Activated naive CD8-positive, alpha-beta T cell treated with anti-CD3 and anti-CD28 coated beads, Interleukin-2, amount 50 U/mL, for 16 hours (primary cell): ENCODE results near the gene LRRC27.

Source experiments
- DNase-seq: peaks from one replicate; pipeline ENCODE4 v3.0.0-alpha.2; 2020; ENCODE audit warnings: low read depth, low spot score

Gene LRRC27

DNA sequence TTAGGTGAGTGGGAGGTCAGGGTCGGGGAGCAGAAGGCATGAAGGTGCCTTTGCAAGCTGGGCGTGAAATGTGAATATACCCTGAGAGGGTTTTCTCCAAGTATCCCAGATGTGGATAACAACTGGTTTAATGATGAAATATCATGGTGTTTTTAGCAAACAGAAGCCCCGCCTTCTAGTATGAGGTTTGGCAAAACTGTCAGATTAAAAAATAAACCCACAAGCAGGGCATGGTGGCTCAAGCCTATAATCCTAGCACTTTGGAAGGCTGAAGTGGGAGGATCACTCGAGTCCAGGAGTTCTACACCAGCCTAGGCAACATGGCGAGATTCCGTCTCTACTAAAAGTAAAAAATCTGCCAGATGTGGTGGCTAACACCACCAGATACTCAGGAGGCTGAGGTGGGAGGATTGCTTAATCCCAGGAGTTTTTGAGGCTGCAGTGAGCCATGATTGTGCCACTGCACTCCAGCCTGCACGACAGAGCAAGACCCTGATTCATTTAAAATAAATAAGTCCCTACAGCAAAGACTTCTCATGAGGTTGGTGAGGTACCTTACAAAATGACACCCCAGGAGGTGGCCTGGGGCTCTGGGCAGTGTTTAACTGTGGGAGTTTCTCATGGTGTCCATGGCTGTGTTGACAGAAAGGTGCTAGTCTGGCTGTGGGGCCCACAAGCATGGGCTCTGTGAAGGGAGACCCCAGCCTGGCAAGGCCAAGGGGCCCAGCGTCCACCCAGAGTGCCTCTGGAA is 58.4 kb downstream of the LRRC27 start:
- DNase-seq = no peak

- DNase-seq = no peak
Measured at GRCh38 chr10:132390921-132391675, 59.1 kb downstream of the LRRC27 start.

DNA sequence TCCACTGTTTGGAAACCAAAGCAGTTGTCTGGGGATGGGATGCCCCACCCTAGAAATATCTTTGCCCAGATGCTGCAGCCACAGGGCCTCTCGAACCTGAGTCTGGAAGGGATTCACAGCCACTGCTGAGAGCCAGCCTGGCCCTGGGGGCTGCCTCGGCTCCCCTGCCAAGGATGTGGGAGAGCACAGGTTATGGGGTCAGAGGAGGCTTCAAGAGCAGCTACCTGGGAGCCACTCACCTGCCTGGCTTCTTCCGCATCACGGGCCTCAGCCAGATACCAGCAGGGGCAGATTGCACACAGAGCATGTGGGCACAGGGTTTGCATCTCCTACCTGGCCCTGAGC is 59.7 kb downstream of the LRRC27 start:
- DNase-seq = no peak

- no peak for DNase-seq
Measured at GRCh38 chr10:132392184-132392800, 60.3 kb downstream of the LRRC27 start.

DNA sequence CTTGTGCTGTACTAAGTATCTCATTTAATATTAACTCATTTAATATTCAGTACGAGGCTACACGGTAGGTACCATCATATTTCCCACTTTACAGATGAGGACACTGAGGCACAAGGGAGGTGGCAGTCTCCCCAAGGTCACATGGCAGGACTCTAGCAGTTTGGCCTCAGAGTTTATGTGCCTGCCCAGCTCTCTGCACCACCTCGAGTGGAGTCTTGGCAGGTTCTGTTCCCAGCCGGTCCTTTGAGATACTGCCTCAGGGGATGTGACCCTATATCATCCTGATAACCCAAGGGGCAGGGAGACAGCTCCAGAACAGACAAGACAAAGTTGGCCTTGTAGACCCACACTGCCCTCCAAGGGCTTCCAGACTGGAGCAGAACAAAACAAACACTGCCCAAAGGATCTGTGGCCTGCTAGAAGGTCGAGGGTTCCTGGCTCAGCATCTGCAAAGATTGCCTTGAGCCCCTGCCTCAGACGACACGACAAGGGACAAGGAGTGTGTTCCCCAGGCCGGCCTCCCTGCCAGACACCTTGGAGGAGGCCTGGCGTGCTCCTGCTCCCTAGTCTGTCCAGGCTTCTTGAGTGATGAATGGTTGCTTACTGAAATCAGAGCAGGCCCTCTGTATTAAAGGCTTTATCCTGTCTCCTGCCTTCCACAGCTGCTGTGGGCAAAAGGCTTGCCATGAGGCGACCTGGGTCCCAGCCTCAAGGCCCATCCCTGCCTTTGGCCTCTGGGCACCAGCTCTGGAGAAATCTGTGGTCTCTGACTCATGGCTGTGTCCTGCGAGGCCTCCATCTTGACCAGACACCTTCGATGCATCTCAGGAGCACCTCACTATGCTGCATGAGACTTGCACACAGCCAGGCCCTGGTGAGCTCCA is 61.1 kb downstream of the LRRC27 start:
- DNase-seq = no peak

DNA sequence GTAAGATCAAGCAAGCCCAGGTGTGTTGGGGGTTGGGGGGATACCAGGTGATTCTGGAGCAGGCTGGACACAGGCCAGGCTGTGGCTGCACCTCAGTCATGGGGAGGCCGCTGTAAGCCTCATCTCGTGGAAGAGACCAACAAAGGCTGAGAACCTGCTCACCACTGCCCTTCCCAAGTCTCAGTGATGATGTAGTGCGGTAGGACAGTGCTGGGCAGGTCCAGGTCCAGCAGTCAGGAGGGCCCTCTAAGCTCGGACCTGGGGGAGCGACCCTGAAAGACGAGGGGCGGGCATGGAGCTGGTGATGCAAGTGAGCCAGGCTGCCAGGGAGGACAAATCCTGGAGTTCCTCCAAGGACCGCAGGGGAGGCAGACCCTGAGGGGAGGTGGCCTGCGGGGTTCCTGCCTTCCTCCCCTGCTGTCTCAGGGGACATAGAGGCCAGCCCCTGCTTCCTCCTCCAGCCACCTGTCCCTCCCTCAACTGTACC is 61.7 kb downstream of the LRRC27 start:
- DNase-seq = no peak

DNA sequence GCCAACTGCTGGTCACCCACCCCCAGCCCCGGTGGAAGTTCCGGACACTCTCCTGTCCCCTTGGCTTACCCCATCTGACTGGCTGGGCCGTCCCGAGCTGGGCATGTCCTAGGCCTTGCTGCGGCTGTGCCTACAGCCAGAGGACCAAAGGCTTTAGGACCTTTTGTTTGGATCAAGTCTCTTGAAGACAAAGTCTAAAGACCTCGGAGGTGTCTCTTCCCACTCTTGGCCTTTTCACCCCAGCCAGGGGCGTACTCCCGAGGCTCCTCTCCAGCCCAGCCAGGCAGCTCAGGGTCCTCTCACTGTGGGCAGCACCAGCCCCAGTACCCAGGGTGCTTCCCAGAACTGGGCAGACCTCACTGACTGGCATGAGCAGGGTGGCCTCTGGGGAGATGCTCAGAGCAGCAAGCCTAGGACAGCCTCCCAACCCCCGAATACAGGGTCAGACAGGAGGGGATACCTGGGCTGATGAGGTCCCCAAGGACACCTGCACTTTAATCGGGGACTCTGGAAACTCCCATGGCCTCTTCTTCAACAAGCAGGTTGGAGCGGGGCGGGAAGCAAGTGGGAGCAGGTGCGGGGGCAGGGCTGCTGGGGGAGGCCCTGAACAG is 62.3 kb downstream of the LRRC27 start:
- no peak for DNase-seq

DNA sequence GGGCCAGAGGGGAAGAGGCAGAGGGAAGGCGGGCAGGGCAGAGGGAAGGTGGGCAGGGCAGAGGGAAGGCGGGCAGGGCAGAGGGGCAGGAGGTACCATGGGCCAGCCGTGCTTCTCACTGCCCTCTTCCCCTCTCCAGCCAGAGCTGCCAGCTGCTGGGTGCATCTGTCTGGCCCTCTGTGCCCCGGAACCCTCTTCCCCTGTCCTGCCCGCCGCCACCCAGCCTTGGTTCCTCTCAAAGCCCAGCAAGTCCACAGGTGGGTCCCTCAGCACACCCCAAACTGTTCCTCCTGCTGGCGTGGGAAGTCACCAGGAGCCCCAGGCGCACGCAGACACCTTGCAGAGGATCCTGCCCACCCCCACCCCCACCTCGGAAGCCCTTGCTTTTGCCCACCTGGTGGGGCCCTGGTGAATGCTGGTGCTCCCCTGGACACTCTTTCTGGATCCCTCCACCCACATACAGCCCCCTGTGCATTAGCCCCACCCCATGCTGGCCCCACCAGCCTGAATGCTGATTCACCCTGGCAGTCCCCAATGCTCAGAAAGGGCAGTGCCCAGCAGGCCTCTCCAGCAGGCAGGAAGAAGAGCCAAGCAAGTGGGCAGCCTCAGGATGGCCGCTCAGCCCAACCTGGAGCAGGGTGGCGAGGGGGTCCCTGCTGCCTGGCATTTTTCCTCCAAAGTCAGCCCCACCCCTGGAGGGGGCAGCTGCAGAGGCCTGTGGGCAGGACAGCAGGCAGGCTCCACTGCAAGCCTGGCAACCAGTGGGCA is 63.1 kb downstream of the LRRC27 start:
- DNase-seq = no peak

GRCh38 chr10:132395704-132396493 is 63.9 kb downstream of the LRRC27 start:
- DNase-seq = no peak

DNA sequence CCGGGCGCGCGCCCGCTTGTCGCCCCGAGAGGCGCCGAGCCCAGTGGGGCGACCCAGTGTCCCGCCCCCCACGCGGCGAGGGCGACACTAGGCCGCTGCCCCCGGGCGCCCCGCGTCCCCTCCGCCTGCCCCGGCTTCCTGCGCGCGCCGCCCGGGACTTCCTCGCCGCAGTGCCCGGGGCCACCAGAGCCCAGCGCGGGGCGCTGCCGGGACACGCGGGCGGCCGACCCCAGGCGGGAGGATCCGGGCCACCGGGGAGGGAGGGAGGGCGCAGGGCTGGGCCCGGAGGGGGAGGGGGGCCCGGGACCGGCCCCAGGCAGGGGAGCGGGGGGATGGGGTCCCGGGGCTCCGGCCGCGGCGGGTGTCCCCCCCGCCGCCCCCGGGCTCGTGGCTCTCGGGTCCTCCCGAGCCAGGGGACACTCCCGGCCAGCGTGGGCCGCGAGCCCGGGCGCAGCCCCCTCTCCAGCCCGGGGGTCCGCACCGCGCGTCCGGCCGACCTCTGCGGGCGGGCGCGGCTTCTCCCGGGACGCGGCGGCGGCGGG is 64.6 kb downstream of the LRRC27 start:
- DNase-seq = no peak

- DNase-seq = peak; percentile 25
Measured at GRCh38 chr10:132397036-132397541, 65.1 kb downstream of the LRRC27 start, which contains the start of gene PWWP2B. PWWP2B (plus strand) TSS chr10:132397200; CDS start chr10:132397227, 27 bp downstream.

GRCh38 chr10:132397671-132398565 is 65.9 kb downstream of the LRRC27 start:
- DNase-seq = no peak

GRCh38 chr10:132398566-132398991 is 66.6 kb downstream of the LRRC27 start:
- DNase-seq = no peak

GRCh38 chr10:132399117-132400035 is 67.4 kb downstream of the LRRC27 start:
- DNase-seq = no peak

GRCh38 chr10:132400041-132400546 is 68.1 kb downstream of the LRRC27 start:
- no peak for DNase-seq

DNA sequence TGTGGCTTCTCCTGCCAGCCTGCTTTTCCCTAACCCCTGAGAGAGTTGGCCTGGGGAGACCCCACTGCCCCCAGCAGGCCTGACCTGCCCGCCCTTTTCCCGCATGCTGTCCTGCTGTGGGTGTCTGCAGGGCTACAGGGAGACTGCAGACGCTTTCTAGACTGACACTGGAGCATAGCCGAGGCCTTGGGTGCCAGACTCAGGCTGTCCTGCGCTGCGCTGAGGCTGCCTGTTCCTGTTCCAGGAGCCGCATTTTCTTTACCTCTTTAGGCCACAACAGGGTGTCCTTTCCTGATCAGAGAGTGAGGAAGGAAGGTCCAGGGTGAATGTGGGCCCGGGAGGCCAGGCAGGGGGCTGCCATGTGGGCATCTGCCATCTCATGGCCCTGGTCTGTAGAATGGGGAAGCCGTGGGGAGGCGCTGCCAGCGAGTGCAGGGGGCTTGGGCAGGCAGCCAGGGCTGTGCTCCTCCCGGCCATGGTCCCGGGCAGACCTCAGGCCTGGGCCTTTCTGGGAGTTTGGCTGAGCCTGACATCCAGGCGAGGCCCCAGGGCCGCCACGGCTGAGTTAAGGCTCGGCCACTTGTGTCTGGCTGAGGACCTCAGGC is 68.7 kb downstream of the LRRC27 start:
- no peak for DNase-seq
